Measurements from ENCODE around the gene ODC1. TPM values are rescaled to one million over a fixed set of nuclear protein-coding genes. Genes with fewer than 3 reads are reported as not detected.
A peak's percentile ranks its signal among the peaks of the same experiment; 100 is the strongest.
"Not testable (repeated sequence)": the region's sequence is repeated elsewhere in the genome, so short reads cannot be mapped to it uniquely, and the experiment has no call there.

ODC1 gene
- total RNA-seq, 1 donor from 2014 or later: 338 TPM

- peak; percentile 43 for DNase-seq (ENCODE audit: low read depth)
These were observed 6.4 kb upstream of the ODC1 start for GRCh38 chr2:10454505-10454904.

GRCh38 chr2:10453905-10454298 is 5.8 kb upstream of the ODC1 start:
- DNase-seq (ENCODE audit: low read depth): no peak

DNA sequence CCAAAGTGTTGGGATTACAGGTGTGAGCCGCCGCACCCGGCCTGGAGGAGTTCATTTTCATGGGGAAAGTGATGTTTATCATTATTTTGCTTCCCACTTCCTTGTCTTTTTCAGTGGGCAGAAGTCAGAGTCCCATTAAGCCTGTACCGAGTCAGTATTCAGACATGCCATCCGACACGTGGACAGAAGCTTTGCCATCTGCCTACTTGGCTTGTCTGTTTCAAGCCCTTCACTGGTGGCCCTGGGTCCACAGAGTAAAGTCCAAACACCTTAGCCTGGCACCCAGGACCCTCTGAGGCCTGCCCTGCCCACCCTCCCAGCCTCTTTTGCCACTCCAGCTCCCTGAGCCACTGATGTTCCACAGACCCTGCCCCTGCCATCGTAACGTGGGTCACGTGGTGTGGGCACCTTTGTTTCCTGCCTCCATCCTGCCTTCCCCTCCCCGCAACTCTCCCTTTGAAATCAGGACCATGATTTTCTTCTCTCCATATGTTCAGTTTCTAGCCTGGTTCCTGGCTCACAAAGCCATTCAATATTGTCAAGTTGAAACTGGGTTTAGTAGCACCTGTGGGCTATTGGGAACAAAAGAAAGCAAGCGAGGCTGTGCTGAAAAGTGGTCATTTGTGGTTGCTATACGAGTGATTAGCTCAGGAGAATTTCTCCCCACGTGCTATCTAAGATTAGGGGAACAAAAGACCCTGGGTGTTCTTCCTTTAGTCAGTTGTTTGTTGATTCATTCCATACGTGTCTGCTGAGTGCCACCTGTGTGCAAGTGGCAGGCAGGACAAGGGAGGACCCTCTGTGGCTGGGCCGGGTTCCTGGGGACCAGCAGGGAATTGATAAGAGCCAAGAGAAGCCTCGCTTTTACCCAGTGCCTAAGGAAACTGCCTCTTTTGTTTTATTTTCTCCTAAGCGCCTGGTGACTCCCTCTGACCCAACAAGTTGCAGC is 5.1 kb upstream of the ODC1 start:
- DNase-seq (ENCODE audit: low read depth): no peak

DNA sequence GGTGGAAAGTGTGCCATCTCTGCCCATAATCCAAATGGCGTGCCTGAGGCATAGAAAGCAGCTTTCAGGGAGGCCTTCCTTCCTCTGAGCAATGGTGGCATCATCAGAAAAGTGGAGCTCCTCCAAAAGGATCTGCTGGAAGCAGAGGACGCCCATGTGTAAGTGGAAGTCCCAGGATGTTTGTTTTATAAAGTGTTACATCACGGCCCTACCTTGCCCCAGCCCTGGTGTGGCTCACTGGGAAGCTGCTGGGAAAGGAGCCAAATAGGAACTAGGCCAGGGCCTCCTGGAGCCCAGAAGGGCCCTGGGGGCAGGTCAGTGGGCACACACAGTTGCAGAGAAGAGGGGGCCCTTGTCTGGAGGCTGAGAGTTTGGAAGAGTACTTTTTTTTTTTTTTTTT is 4.2 kb upstream of the ODC1 start:
- DNase-seq (ENCODE audit: low read depth): no peak

DNA sequence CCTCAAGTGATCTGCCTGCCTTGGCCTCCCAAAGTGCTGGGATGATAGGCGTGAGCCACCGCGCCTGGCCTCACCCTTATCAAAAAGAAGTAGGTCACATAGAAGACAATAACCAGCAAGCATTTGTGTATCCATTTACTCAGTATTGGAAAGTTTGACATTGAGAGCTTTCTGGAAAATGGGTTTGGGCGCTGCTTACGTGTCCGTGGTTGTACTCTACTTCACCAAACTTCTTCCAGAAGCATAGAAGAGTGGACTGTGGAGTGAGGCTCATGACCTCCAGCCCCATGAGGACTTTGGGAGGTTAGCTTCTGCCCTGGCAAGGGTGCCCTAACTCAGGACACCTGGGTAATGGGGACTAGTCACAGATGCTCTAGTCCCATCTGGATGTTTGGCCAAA is 3.7 kb upstream of the ODC1 start:
- no peak for DNase-seq (ENCODE audit: low read depth)

DNA sequence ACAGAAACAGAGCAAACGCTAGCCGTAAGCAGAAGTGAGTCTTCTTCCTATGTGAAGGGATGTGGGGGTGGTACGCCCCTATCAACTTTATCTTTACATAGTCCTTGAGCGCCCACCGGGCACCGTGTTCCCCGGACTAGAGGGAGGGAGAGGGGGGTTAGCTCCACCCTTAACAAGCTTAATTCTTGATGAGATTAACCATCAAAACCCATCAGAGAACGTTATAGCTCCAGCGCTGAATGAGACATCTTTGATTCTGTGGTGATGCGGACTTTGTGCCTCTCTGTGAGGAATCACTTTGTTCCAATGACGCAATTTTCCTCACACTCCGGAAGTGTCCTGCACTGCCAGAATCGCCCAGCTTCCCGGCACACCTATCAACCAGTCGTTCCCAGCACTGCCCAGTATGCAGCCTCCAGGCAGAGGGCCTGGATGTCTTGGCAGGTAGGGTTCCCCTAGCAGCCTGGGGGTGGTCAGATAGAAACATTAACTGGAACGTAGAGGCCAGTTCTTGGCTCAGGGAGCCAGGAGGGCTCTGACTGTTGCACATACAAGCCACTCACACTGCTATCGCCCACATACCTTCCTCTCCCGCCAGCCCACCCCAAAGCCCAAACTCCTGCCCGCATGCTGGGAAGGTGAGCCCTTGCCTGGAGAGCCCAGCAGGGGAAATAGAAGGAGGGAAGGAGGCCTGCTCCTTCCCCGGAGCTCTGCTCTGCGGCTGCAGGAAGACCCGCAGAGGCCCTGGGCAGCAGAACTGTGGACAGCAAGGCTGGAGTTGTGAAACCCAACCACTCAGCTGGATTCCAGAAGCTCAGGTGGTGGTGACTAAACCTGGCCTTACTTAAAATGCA is 1.9 kb upstream of the ODC1 start:
- DNase-seq (ENCODE audit: low read depth): no peak

DNA sequence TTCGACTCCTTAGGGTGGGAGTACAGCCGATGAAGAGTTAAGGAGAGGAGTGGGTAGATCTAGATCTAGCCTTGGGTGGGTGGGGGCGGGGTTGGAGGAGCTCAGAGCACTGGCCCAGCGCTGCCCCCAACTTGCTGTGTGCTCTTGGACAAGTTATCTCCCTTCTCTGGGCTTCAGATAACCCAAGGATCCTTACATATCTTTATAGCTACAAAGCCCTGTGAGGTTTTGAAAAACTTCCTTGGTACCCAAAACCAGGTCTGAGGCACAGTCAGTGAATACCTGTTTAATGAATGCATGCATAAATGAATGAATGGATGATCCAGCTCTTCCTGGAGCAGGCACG is 1.3 kb upstream of the ODC1 start:
- DNase-seq (ENCODE audit: low read depth): no peak

DNA sequence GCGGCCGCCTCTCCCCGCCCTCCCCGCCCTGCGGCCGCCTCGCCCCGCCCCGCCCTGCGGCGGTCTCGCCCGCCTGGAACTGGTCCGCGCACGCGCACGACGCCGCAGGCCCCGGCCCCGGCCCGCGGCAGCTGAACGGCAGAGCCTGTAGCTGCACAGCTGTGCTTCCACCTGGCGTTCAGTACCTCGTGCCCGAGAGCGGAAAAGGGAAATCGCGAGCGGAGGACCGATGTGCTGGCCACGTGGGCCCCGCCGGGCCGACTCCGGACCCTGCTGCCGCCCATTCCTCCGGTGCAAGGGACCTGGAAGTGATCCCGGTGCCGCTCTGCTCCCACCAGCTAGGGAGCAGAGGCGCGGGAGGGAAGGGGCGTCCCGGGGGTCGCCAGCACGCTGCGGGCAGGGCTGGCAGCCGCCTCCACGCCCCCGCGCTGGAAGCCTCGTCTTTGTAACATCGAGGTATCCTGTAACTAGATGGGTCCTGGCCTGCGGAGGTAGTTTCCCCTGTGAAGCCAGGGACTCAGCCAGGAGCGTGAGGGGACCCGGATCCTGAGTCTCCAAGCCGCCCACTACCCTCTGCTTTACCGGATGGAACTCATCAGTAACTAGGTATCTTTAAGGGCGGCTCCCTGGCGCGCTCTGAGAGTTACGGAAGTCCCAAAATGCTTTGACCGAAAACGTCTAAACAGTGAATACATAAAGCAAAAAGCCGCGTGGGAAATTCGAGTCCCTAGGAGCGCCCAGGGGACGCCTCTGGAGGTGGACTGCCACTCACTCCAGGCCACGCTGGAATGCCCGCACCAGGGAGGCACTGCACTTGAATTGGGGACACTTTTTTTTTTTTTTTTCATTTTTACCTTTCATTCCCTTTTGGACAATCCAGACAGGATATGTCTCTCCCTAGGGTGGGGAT is 704 bp upstream of the ODC1 start:
- DNase-seq (ENCODE audit: low read depth): peak; percentile 93

- peak; percentile 68 for DNase-seq (ENCODE audit: low read depth)
These were observed 730 bp downstream of the ODC1 start for GRCh38 chr2:10447300-10447894.

- DNase-seq (ENCODE audit: low read depth): no peak
These were observed 1.5 kb downstream of the ODC1 start for GRCh38 chr2:10446631-10447030.

DNA sequence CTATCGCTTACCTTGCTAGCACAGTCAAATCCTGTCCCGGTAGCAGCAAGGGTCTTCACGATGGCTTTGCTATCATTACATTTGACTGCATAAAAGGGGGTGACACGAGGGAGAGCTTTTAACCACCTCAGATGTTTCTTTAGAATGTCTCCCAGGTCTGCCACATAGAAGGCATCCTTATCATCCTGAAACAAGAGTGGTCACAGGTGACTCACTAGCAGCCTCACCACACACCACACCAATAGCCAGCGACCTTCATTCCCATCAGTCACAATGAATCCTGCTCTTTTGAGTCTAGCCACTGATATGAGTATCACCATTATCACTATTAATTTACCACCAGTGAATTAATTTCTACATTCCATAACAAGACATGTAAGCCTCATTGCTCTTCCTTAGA is 3.7 kb downstream of the ODC1 start:
- no peak for DNase-seq (ENCODE audit: low read depth)

DNA sequence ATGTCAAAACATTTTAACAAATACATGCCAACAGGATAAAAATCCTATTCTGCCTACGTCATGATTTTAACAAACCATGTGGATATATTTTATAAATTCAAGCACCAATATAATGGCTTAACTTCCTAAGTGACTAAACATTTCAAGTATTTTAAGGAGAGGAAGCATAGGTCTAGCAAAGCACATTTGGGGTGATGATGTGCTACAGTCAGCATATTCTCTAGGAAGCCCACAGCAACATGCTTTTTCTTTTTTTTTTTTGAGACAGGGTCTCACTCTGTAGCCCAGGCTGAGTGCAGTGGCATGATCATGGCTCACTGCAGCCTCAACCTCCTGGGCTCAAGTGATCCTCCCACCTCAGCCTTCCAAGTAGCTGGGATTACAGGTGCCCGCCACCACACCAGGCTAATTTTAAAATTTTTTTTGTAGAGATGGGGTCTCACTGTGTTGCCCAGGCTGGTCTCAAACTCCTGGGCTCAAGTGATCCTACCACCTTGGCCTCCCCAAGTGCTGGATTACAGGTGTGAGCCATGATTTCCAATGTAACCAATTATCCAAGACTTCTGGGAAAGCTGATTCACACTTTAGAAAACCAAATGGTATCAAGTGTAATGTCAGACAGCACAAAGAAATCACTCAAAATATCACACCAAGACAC is 5.5 kb downstream of the ODC1 start:
- not testable (repeated sequence) for DNase-seq (ENCODE audit: low read depth)

DNA sequence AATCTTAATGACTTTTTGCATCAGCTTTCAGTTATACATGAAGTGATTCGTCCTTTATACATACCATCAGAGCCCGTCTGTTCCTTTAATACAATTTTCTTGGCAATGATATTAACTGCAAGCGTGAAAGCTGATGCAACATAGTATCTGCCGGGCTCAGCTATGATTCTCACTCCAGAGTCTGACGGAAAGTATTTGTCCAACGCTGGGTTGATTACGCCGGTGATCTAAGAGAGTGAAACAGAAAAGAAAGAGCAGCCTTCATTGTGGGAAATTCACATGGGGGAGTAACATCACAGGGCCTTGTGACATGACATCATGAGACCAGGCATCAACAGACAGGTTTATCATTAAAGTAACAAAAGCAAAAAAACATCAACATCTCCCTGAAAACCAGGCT is 6.2 kb downstream of the ODC1 start:
- no peak for DNase-seq (ENCODE audit: low read depth)

- DNase-seq (ENCODE audit: low read depth): no peak
These were observed 7.4 kb downstream of the ODC1 start for GRCh38 chr2:10440736-10441135.

GRCh38 chr2:10439971-10440370 is 8.2 kb downstream of the ODC1 start:
- no peak for DNase-seq (ENCODE audit: low read depth)

DNA sequence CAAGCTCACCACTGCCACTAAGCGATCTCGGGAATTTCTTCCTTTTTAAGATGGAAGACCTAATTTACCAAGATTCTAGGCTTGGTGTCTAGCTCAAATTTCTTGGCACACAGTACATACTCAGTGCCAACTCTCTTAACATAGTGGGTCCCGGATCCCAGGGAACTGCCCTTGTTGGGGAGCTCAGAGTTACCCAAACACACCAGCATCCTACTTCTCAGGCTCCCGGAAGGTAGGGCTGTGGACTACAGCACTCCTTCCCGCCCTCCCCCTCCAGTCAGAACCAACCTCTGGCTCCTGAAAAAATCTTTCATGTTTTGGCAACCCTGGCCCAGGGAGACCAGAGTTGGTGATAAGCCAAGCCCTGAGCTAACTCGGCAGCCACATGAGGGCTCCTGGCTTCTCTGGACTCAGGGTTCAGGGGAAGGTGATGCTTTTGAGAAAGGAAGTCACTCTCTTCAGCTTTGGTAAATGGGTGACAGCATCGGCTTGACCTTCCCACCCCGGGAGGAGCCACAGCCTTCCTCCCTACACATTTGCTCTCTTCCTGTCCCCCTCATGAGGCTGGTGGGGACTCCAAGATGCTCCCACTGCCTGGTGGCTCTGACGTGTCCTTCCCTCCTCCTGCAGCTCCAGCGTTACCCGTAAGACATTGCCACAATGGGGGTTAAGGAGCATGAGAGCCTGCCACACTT is 8.8 kb downstream of the ODC1 start:
- no peak for DNase-seq (ENCODE audit: low read depth)

DNA sequence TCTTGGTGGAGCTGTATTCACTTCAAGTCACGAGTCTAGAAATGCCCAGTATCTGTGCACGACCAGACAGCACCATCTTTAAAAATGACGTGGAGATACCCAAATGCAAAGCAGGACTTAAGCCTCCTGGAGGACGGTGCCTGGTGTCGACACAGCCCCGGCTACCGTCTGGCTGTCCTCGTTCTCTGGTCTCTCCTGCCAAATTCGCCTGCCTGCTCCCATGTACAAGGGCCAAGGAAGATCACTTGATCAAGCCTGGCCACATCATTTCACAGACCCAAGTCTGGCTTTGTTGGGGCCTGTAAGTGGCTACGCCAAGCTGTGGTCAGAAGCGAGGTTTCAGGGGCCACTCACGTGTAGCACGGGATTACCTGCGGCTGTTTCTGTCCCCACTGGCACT is 9.4 kb downstream of the ODC1 start:
- no peak for DNase-seq (ENCODE audit: low read depth)

DNA sequence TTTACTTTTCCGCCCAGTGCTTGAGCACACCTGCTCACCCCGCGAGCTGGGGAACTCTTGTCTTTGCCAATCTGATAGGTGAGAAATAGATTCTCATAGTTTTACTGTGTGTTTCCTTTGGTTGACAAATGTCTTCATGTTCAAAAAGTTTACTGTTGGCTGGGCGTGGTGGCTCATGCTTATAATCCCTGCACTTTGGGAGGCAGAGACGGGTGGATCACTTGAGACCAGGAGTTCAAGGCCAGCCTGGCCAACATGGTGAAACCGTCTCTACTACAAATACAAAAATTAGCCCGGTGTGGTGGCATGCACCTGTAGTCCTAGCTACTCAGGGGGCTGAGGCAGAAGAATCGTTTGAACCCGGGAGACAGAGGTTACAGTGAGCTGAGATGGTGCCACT is 10.3 kb downstream of the ODC1 start:
- no peak for DNase-seq (ENCODE audit: low read depth)

DNA sequence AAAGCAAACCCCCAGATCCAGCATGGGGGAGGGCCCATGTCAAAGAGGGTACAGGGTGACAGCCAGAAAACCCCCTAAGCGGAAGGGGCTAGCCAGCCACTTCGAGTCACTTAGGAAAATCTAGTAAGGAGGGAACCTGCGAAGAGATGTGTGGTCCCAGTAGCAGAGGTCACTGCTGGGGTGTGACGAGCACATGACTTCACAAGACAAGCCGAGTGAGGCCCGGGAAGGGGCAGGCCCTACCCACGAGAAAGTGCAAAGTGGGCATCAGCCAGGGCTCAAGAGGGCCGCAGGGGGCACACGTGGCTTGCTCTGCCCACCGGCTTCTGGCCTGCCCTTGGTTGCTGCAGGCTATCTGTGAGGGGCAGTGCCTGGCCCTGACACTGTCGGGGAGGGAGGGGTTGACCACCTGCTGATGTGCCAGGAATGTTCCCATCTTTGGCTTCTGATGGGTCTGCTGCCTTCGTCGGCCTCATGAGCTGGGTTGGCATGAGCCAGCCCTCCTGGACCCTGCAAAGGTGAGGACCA is 11.5 kb downstream of the ODC1 start:
- DNase-seq (ENCODE audit: low read depth): no peak

DNA sequence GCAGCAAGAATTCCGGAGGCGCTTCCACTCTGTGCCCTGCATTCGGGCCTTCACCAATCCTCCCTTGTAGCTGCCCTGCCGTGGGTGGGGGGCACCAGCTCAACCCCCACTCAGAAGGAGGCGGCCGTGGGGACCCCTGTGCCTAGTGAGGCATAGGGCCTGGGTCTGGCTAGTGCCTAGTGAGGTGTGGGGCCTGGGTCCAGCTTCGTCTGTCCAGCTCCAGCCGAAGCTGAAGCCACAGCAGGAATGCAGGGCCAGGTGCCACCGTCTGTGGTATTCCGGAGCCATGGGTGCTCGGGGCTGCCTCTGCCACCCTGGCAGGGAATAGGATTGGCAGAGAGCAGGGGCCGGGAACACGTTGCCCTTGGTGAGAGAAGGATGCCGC is 12.3 kb downstream of the ODC1 start:
- DNase-seq (ENCODE audit: low read depth): no peak

Measured in myocyte (in vitro differentiated cells).